Thoracic aorta (tissue), 2 donors: ENCODE data around the gene CHST13. TPM values are rescaled to one million over a fixed set of nuclear protein-coding genes. Genes with fewer than 3 reads are reported as not detected.
A peak's percentile ranks its signal among the peaks of the same experiment; 100 is the strongest.

Source experiments
- ATAC-seq: fragments of 150-250 bp; one replicate; pipeline ENCODE4 v1.8.0; 2017; ENCODE audit warnings: low read depth; ENCODE audit not compliant: insufficient number of reproducible peaks, low FRiP score
- DNase-seq: peaks from one replicate; pipeline ENCODE4 v3.0.0-alpha.2; 2020; ENCODE audit warnings: low spot score
- H3K27ac ChIP-seq, 2 donors: fragments of 200-600 bp; sonication (generic); 1 replicate in 1 of 2; 2 replicates in 1 of 2; pipeline ENCODE4 v1.5.1; 2016; ENCODE audit warnings: mild to moderate bottlenecking in 2 of 2, moderate library complexity in 2 of 2
- H3K27me3 ChIP-seq: fragments of 200-600 bp; sonication (generic); replicated peaks from 2 replicates; pipeline ENCODE4 v1.6.0; 2016; ENCODE audit warnings: mild to moderate bottlenecking; ENCODE audit not compliant: insufficient read depth
- H3K36me3 ChIP-seq: fragments of 200-600 bp; sonication (generic); one replicate; pipeline ENCODE4 v1.5.1; 2016
- H3K4me1 ChIP-seq, 2 donors: fragments of 200-600 bp; sonication (generic); 1 replicate in 1 of 2; 2 replicates in 1 of 2; pipeline versions ENCODE4 v1.5.1 to v1.6.0; 2016; ENCODE audit warnings: low read depth in 2 of 2, mild to moderate bottlenecking in 1 of 2; ENCODE audit not compliant: control insufficient read depth in 1 of 2
- H3K4me3 ChIP-seq: fragments of 200-600 bp; sonication (generic); 2 replicates; pipeline ENCODE4 v1.5.1; 2016; ENCODE audit warnings: mild to moderate bottlenecking
- H3K9me3 ChIP-seq: fragments of 200-600 bp; sonication (generic); 2 replicates; pipeline ENCODE4 v1.5.1; 2016
- total RNA-seq, 2 donors: library from RNA; depleted of rRNA; stranded (reverse); fragments of >200 nt; gene quantifications; one replicate each; pipeline versions ENCODE4 v1.1.0 to v1.2.3, GENCODE V29; 2016
- TF ChIP-seq, protein P1 (sequence below): fragments of 200-600 bp; sonication (generic); IDR thresholded peaks from one replicate; pipeline ENCODE4 v1.5.1; 2019; ENCODE audit warnings: antibody characterized with exemption

The CHST13 gene
- total RNA-seq, 2 donors from 2014 or later, result not detected

- H3K4me3 ChIP-seq, result no peak overlapping the region
- no peaks in the 10 kb centered on the region for H3K9me3 ChIP-seq
- no peak overlapping the region for H3K27ac ChIP-seq
- ATAC-seq, result no peak
- no peak for DNase-seq
- TF ChIP-seq, protein P1, sequence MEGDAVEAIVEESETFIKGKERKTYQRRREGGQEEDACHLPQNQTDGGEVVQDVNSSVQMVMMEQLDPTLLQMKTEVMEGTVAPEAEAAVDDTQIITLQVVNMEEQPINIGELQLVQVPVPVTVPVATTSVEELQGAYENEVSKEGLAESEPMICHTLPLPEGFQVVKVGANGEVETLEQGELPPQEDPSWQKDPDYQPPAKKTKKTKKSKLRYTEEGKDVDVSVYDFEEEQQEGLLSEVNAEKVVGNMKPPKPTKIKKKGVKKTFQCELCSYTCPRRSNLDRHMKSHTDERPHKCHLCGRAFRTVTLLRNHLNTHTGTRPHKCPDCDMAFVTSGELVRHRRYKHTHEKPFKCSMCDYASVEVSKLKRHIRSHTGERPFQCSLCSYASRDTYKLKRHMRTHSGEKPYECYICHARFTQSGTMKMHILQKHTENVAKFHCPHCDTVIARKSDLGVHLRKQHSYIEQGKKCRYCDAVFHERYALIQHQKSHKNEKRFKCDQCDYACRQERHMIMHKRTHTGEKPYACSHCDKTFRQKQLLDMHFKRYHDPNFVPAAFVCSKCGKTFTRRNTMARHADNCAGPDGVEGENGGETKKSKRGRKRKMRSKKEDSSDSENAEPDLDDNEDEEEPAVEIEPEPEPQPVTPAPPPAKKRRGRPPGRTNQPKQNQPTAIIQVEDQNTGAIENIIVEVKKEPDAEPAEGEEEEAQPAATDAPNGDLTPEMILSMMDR, result no peak
- peaks cover 4 to 20% of the 10 kb centered on the region in 2 donors for H3K4me1 ChIP-seq
- H3K27me3 ChIP-seq, result no peaks in the 10 kb centered on the region
- no peaks in the 10 kb centered on the region for H3K36me3 ChIP-seq
Observed at GRCh38 chr3:126485176-126485897, 38.6 kb upstream of the CHST13 start.

DNA sequence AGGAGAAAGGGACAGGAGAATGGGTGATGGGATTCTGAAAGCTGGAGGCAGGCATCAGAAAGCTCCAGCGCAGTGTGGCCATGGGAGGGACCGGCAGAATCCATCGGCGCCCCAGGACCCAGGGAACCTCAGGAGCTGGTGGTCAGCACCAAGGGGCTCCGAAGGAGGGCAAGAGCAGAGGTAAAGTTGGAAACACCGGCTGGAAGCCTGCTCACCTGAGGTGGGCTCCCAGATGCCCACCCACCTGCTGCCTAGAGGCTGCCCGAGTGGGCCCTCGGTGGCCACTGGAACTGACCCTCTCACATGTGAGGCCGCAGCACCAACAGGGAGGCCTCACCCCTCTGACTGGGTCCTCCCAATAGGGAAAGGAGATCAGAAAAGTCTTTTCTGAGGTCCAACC, 38.0 kb upstream of the CHST13 start:
- no peak overlapping the region for H3K4me3 ChIP-seq
- no peak overlapping the region for H3K27ac ChIP-seq
- TF ChIP-seq, protein P1, result no peak
- H3K4me1 ChIP-seq, result peaks cover 4 to 16% of the 10 kb centered on the region in 2 donors
- H3K36me3 ChIP-seq, result no peaks in the 10 kb centered on the region
- DNase-seq, result no peak
- H3K27me3 ChIP-seq, result no peaks in the 10 kb centered on the region
- no peaks in the 10 kb centered on the region for H3K9me3 ChIP-seq
- no peak for ATAC-seq

DNA sequence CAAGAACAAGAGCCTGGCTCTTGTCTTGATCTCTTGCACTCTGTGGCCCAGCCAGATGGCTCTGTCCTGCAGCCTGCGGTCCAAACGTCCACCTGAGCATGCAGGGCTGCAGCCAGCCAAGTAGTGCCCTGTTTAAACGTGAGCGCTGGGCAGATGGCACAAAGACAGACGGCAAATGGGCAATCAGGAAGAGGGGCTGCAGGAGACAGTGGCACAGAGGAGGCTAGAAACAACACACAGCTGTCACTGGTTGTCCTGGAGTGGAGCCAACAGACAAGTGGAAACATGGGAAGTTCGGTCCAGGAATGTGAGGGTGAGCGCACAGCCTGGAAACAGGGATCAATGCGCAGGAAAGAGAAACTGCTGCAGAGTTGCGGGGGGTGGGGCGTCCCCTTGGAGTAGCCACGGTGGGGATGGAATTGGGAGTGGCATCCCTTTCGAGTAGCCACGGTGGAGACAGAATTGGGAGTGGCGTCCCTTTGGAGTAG, 37.6 kb upstream of the CHST13 start:
- TF ChIP-seq, protein P1, result no peak
- Histone ChIP-seq H3K27ac (no peak overlapping the region), H3K9me3 (no peaks in the 10 kb centered on the region), H3K4me1 (peaks cover 4 to 11% of the 10 kb centered on the region in 2 donors), H3K4me3 (no peak overlapping the region), H3K27me3 (no peaks in the 10 kb centered on the region), H3K36me3 (no peaks in the 10 kb centered on the region)
- DNase-seq (no peak), ATAC-seq (no peak)

GRCh38 chr3:126487151-126487771, 36.7 kb upstream of the CHST13 start:
- Histone ChIP-seq H3K9me3 (no peaks in the 10 kb centered on the region), H3K4me1 (peaks cover 4 to 11% of the 10 kb centered on the region in 2 donors), H3K36me3 (no peaks in the 10 kb centered on the region), H3K4me3 (no peak overlapping the region), H3K27ac (peak overlapping the region in 1 of 2 donors; percentile 18), H3K27me3 (no peaks in the 10 kb centered on the region)
- DNase-seq, result no peak
- no peak for ATAC-seq
- TF ChIP-seq, protein P1, result peak; percentile 26

DNA sequence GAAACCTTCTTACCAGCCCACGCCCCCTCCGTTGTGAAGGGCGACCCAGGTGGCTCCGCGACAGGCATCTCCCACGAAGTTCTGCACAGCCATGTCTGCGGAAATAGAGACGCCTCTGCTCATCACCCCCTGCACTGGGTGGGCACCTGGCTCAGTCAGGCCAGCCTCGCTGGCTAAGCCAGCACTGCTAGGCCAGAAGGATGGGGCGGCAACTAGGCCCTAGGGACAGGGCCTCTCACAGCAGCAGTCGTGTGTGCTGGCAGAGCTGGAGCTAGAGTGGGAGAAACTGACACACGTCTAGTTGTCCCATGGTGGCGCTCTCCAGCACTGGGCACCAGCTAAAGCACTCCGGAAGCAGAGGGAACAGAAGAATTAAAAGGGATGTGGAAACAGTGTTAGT, 35.8 kb upstream of the CHST13 start:
- Histone ChIP-seq H3K27me3 (no peaks in the 10 kb centered on the region), H3K4me1 (peaks cover 4 to 11% of the 10 kb centered on the region in 2 donors), H3K9me3 (no peaks in the 10 kb centered on the region), H3K36me3 (no peaks in the 10 kb centered on the region), H3K27ac (no peak overlapping the region), H3K4me3 (no peak overlapping the region)
- ATAC-seq, result no peak
- TF ChIP-seq, protein P1, result no peak
- no peak for DNase-seq
